Endothelial cell of umbilical vein (primary cell): Measurements from ENCODE around the gene LCN9. TPM values are rescaled to one million over a fixed set of nuclear protein-coding genes. Genes with fewer than 3 reads are reported as not detected.

Experiments used
- BruUV-seq: library from RNA; stranded (reverse); fragments of 400-500 nt; replicated peaks from 2 replicates; lab custom pipeline; 2021; lab: Mats Ljungman, UMichigan
- CTCF ChIA-PET: fragments of 300-600, 350-600 bp; sonication (Branson Sonifier 250); formaldehyde crosslinking; loops from one replicate; lab custom pipeline; 2021; ENCODE audit warnings: antibody characterized with exemption, inconsistent platforms; lab: Charles Lee
- POLR2A ChIA-PET: fragments of 300-600, 350-600 bp; sonication (Branson Sonifier 250); formaldehyde crosslinking; loops from one replicate; lab custom pipeline; 2021; ENCODE audit warnings: antibody characterized with exemption, inconsistent platforms; lab: Charles Lee
- DNase-seq: peaks from one replicate; pipeline ENCODE4 v3.0.0-alpha.2; 2011; ENCODE audit warnings: low read depth, low spot score
- FAIRE-seq: peaks from 2 replicates; lab custom pipeline; 2011; peaks lifted over from hg19 to GRCh38; lab: Jason Lieb, UNC
- H2AFZ ChIP-seq: 2 replicates; pipeline ENCODE4 v1.6.0; 2012; ENCODE audit warnings: low read depth, low read length, control low read depth, inconsistent platforms
- H3K27ac ChIP-seq: 2 replicates; pipeline ENCODE4 v1.5.1; 2011; ENCODE audit warnings: low read depth, mild to moderate bottlenecking, control low read depth, low read length, moderate library complexity; ENCODE audit not compliant: insufficient read depth
- H3K27me3 ChIP-seq, 2 experiments: 2 replicates each; pipeline versions ENCODE4 v1.6.0 to v1.6.1; 2011; ENCODE audit warnings: low read length in 2 of 2, mixed read lengths in 1 of 2; ENCODE audit not compliant: control insufficient read depth in 2 of 2, insufficient read depth in 2 of 2
- H3K36me3 ChIP-seq, 2 experiments: 2 replicates in 1 of 2; 3 replicates in 1 of 2; pipeline ENCODE4 v1.5.1; 2011; ENCODE audit warnings: low read length in 2 of 2, mild to moderate bottlenecking in 1 of 2, moderate library complexity in 1 of 2; ENCODE audit not compliant: control insufficient read depth in 2 of 2, insufficient read depth in 2 of 2; ENCODE audit errors: extremely low read depth in 1 of 2
- H3K4me1 ChIP-seq: 3 replicates; pipeline ENCODE4 v1.5.1; 2011; ENCODE audit warnings: mild to moderate bottlenecking, low read length; ENCODE audit not compliant: control insufficient read depth, insufficient read depth; ENCODE audit errors: extremely low read depth
- H3K4me2 ChIP-seq: 2 replicates; pipeline ENCODE4 v1.6.1; 2011; ENCODE audit warnings: low read length, control low read depth, mixed read lengths; ENCODE audit not compliant: insufficient read depth
- H3K4me3 ChIP-seq, 3 experiments: fragments of 200-600 bp in 1 of 3; sonication (generic), shearing (Covaris generic) in 1 of 3; replicated peaks in 1 of 3; 2 replicates each; pipeline ENCODE4 v1.5.1; 2011 to 2016; ENCODE audit warnings: control low read depth in 3 of 3, low read length in 3 of 3, mild to moderate bottlenecking in 2 of 3, inconsistent platforms in 1 of 3, low read depth in 1 of 3, moderate library complexity in 1 of 3; ENCODE audit not compliant: insufficient read depth in 1 of 3
- H3K79me2 ChIP-seq: 2 replicates; pipeline ENCODE4 v1.6.0; 2012; ENCODE audit warnings: low read length, inconsistent platforms; ENCODE audit not compliant: control insufficient read depth, insufficient read depth
- H3K9ac ChIP-seq: replicated peaks from 2 replicates; pipeline ENCODE3; 2011; ENCODE audit warnings: low read length, control low read depth; ENCODE audit not compliant: insufficient read depth; ENCODE audit errors: extremely low read depth
- H3K9me1 ChIP-seq: replicated peaks from 3 replicates; pipeline ENCODE4 v1.6.0; 2011; ENCODE audit warnings: mild to moderate bottlenecking, low read length; ENCODE audit not compliant: control insufficient read depth, insufficient read depth; ENCODE audit errors: extremely low read depth
- H3K9me3 ChIP-seq: replicated peaks from 2 replicates; pipeline ENCODE4 v1.5.1; 2012; ENCODE audit warnings: low read length, inconsistent platforms; ENCODE audit not compliant: control insufficient read depth, insufficient read depth
- H4K20me1 ChIP-seq: replicated peaks from 2 replicates; pipeline ENCODE3; 2011; ENCODE audit warnings: mild to moderate bottlenecking, low read length; ENCODE audit not compliant: control insufficient read depth, insufficient read depth; ENCODE audit errors: extremely low read depth
- CTCF ChIP-seq, 2 donors: IDR thresholded peaks; 1 replicate in 1 of 2; 2 replicates in 1 of 2; pipeline ENCODE4 v1.5.1; 2011; ENCODE audit warnings: low read length in 2 of 2, mild to moderate bottlenecking in 2 of 2, moderate library complexity in 2 of 2, control low read depth in 1 of 2, inconsistent platforms in 1 of 2, low read depth in 1 of 2; ENCODE audit not compliant: insufficient read depth in 1 of 2; ENCODE audit errors: extremely low read depth in 1 of 2
- EZH2 ChIP-seq: IDR thresholded peaks from 2 replicates; pipeline ENCODE4 v1.6.1; 2012; ENCODE audit warnings: borderline replicate concordance, low read depth, mild to moderate bottlenecking, moderate library complexity, low read length, inconsistent platforms; ENCODE audit not compliant: severe bottlenecking
- FOS ChIP-seq: IDR thresholded peaks from 2 replicates; pipeline ENCODE4 v1.6.1; 2011; ENCODE audit warnings: mild to moderate bottlenecking, low read length, moderate library complexity, borderline replicate concordance; ENCODE audit not compliant: insufficient read depth
- GATA2 ChIP-seq: IDR thresholded peaks from 2 replicates; pipeline ENCODE4 v1.7.0; 2011; ENCODE audit warnings: low read depth, mild to moderate bottlenecking, moderate library complexity, mixed read lengths, low read length; ENCODE audit not compliant: insufficient read length, insufficient read depth
- JUN ChIP-seq: IDR thresholded peaks from 2 replicates; pipeline ENCODE4 v1.6.1; 2011; ENCODE audit warnings: borderline replicate concordance, low read depth; ENCODE audit not compliant: insufficient read length, insufficient read depth
- MYC ChIP-seq: IDR thresholded peaks from one replicate; pipeline ENCODE4 v1.6.1; 2011; ENCODE audit warnings: mild to moderate bottlenecking, low read depth, low read length
- POLR2AphosphoS5 ChIP-seq: IDR thresholded peaks from 2 replicates; pipeline ENCODE4 v1.6.1; 2012; ENCODE audit warnings: low read depth, mild to moderate bottlenecking, control low read depth, low read length, moderate library complexity; ENCODE audit not compliant: insufficient read depth
- dilution Hi-C: fragments of 300-500 bp; cut with MboI; formaldehyde crosslinking; loops from one replicate; pipeline ENCODE4 v1.15.0; 2019; ENCODE audit warnings: low sequenced_read_pairs; ENCODE audit not compliant: extremely low pct_ligation_motif_present
- intact Hi-C: fragments of 100-400 bp; cut with micrococcal nuclease; formaldehyde crosslinking; loops from one replicate; pipeline ENCODE4 v1.10.0; 2022
- polyA plus RNA-seq, 4 experiments: library from polyadenylated mRNA; depleted of rRNA in 3 of 4; stranded (reverse) in 3 of 4; unstranded in 1 of 4; fragments of >200 nt; gene quantifications; 2 replicates each; pipeline versions ENCODE4 v1.2.1 to v1.2.3, GENCODE V29; 2011 to 2012; ENCODE audit warnings: missing spikeins in 1 of 4
- total RNA-seq: library from RNA; stranded (reverse); gene quantifications from 2 replicates; pipeline ENCODE4 v1.2.3, GENCODE V29; 2021
- TF ChIP-seq, protein P1 (sequence below): IDR thresholded peaks from 2 replicates; pipeline ENCODE4 v1.6.1; 2011; ENCODE audit not compliant: insufficient read depth, insufficient read length

The LCN9 gene
- total and polyA plus RNA-seq, 2 donors (not counting 3 experiments of a cell fraction or from before 2014, with no cell fraction given) = not detected

GRCh38 chr9:135701959-135702721 is 39.0 kb downstream of the LCN9 start, which contains the start of gene KCNT1:
Gene KCNT1, plus strand, starts transcription at chr9:135702185. Its CDS starts 74 bp downstream, at chr9:135702259.
- no peak within 1 kb of the TSS for H3K27ac ChIP-seq
- dilution Hi-C loops (no loop called here), intact Hi-C loops (loop anchor here (2.0 to 5.0 kb wide), 3 partner anchors 35 to 421 kb away; no protein-coding TSS in a partner anchor)
- BruUV-seq = no TSS peak
- no peaks in the 10 kb centered on the region for H3K36me3 ChIP-seq
- no peak within 1 kb of the TSS for H3K4me3 ChIP-seq
- H3K9me3 ChIP-seq = no peaks in the 10 kb centered on the region
- FAIRE-seq (peak; percentile 12), DNase-seq (peak; percentile 40)
- POLR2A ChIA-PET = no interaction called here
- H3K9me1 ChIP-seq = no peaks in the 10 kb centered on the region
- TF ChIP-seq CTCF (IDR thresholded peaks at IDR 0.05; ENCODE audit: extremely low read depth in 1 of 2, insufficient read depth in 1 of 2, low read depth in 1 of 2, low read length in 2 of 2) (peak; percentile 73 to 90), POLR2AphosphoS5 (no peak)
- H2AFZ ChIP-seq = no peak within 1 kb of the TSS
- no peak within 1 kb of the TSS for H3K9ac ChIP-seq
- H3K4me2 ChIP-seq = no peak within 1 kb of the TSS
- CTCF ChIA-PET = interaction anchor here (0.7 kb wide), 1 partner anchor 420 kb away, joined by 3 read pairs; no protein-coding TSS in a partner anchor
- H3K27me3 ChIP-seq = peaks cover 0 to 2% of the 10 kb centered on the region in 2 experiments
- no peaks in the 10 kb centered on the region for H4K20me1 ChIP-seq
- H3K79me2 ChIP-seq = no peaks in the 10 kb centered on the region
- peaks cover 2% of the 10 kb centered on the region for H3K4me1 ChIP-seq

GRCh38 chr9:135703726-135704125 is 40.6 kb downstream of the LCN9 start:
- TF ChIP-seq, protein P1, sequence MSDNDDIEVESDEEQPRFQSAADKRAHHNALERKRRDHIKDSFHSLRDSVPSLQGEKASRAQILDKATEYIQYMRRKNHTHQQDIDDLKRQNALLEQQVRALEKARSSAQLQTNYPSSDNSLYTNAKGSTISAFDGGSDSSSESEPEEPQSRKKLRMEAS = no peak
- TF ChIP-seq JUN = no peak
- no peak for TF ChIP-seq EZH2
- no peak for TF ChIP-seq FOS
- no peak for TF ChIP-seq MYC
- no peak for TF ChIP-seq GATA2
- TF ChIP-seq POLR2AphosphoS5 = no peak
- H3K79me2 ChIP-seq = no peaks in the 10 kb centered on the region
- H3K27me3 ChIP-seq = peaks cover 2% of the 10 kb centered on the region in 2 experiments
- dilution Hi-C loops (no loop called here), intact Hi-C loops (loop anchor here (2.0 to 5.0 kb wide), 3 partner anchors 34 to 419 kb away; no protein-coding TSS in a partner anchor)
- BruUV-seq = no TSS peak
- no peaks in the 10 kb centered on the region for H4K20me1 ChIP-seq
- no peak for FAIRE-seq
- POLR2A ChIA-PET = no interaction called here
- no peak for DNase-seq
- no peak overlapping the region for H2AFZ ChIP-seq
- peaks cover 2% of the 10 kb centered on the region for H3K4me1 ChIP-seq
- CTCF ChIA-PET = interaction anchor here (1.0 to 1.6 kb wide), 6 partner anchors 9 to 419 kb away, joined by 3 to 5 read pairs (median 4); no protein-coding TSS in a partner anchor
- H3K9ac ChIP-seq = no peak overlapping the region
- no peak overlapping the region for H3K4me3 ChIP-seq
- H3K9me3 ChIP-seq = no peaks in the 10 kb centered on the region
- no peak overlapping the region for H3K4me2 ChIP-seq
- H3K9me1 ChIP-seq = no peaks in the 10 kb centered on the region
- no peak overlapping the region for H3K27ac ChIP-seq
- H3K36me3 ChIP-seq = no peaks in the 10 kb centered on the region
